ENCODE results near the gene TEP1. TPM values are rescaled to one million over a fixed set of nuclear protein-coding genes. Genes with fewer than 3 reads are reported as not detected.
A peak's percentile ranks its signal among the peaks of the same experiment; 100 is the strongest.

Gene TEP1
- total RNA-seq, 1 experiment from 2014 or later, result 17.1 TPM

- Histone ChIP-seq H3K4me3 (ENCODE audit: low read depth in 2 of 2, low read length in 2 of 2) (no peak overlapping the region), H3K27ac (ENCODE audit: low read length) (no peak overlapping the region), H3K9me3 (ENCODE audit: control insufficient read depth, insufficient read depth, low read depth, low read length) (no peaks in the 10 kb centered on the region), H3K4me1 (ENCODE audit: control insufficient read depth, insufficient read depth, low read length) (peaks cover 4% of the 10 kb centered on the region), H3K36me3 (ENCODE audit: control insufficient read depth, insufficient read depth, low read length) (no peaks in the 10 kb centered on the region; the same call in 1 of the 2 replicates), H3K27me3 (ENCODE audit: control insufficient read depth, insufficient read depth, low read length) (no peaks in the 10 kb centered on the region)
- ATAC-seq, result no peak
- TF ChIP-seq POLR2AphosphoS5 (IDR thresholded peaks at IDR 0.05; ENCODE audit: low read depth, low read length), result no peak
- no peak for TF ChIP-seq TCF7L2 (IDR thresholded peaks at IDR 0.05; ENCODE audit: low read depth, low read length)
- TF ChIP-seq SIN3A (IDR thresholded peaks at IDR 0.05; ENCODE audit: borderline replicate concordance, insufficient read depth, low read depth, low read length), result no peak
- TF ChIP-seq, protein P1, sequence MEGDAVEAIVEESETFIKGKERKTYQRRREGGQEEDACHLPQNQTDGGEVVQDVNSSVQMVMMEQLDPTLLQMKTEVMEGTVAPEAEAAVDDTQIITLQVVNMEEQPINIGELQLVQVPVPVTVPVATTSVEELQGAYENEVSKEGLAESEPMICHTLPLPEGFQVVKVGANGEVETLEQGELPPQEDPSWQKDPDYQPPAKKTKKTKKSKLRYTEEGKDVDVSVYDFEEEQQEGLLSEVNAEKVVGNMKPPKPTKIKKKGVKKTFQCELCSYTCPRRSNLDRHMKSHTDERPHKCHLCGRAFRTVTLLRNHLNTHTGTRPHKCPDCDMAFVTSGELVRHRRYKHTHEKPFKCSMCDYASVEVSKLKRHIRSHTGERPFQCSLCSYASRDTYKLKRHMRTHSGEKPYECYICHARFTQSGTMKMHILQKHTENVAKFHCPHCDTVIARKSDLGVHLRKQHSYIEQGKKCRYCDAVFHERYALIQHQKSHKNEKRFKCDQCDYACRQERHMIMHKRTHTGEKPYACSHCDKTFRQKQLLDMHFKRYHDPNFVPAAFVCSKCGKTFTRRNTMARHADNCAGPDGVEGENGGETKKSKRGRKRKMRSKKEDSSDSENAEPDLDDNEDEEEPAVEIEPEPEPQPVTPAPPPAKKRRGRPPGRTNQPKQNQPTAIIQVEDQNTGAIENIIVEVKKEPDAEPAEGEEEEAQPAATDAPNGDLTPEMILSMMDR (IDR thresholded peaks at IDR 0.05), result no peak
- no peak for TF ChIP-seq REST (IDR thresholded peaks at IDR 0.05; ENCODE audit: insufficient read depth in 1 of 2, low read depth in 2 of 2, low read length in 1 of 2)
- ChIA-PET POLR2A (no interaction called here), CTCF (no interaction called here)
- BruUV-seq (replicated peaks), result no TSS peak
- in situ Hi-C loops (cut with HindIII; ENCODE audit: low pct_unique_long_range_greater_than_20kb, low sequenced_read_pairs), result no loop called here
- DNase-seq (ENCODE audit: low read depth, low spot score), result no peak
- intact Hi-C loops (cut with micrococcal nuclease; ENCODE audit: unreplicated experiment), result no loop called here
These were observed 4.2 kb upstream of the TEP1 start for GRCh38 chr14:20417250-20418186.

DNA sequence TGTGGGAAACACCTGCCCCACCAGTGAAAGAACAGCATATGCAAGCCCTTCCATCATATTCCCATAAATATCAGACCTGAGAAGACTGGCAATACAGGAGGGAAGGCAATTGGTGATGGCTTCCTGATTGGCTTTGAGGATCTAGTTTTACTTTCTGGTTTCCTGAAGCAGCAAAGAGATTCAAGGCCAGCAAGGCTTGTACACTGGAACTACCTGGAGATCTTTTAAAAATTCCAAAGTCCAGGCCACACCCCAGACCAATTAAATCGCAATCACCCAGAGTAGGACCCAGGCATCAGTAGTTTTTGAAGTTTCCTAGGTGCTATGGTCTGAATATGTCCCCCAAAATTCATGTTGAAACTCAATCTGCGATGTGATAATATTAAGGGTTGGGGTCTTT is 2.9 kb upstream of the TEP1 start:
- no peak overlapping the region for H3K4me3 ChIP-seq (ENCODE audit: low read depth in 2 of 2, low read length in 2 of 2)
- H3K9me3 ChIP-seq (ENCODE audit: control insufficient read depth, insufficient read depth, low read depth, low read length), result no peaks in the 10 kb centered on the region
- TF ChIP-seq POLR2AphosphoS5 (IDR thresholded peaks at IDR 0.05; ENCODE audit: low read depth, low read length), result no peak
- TF ChIP-seq, protein P1 (IDR thresholded peaks at IDR 0.05), result 0 out of 2 replicates have a peak, but pooled peaks have one; percentile 2
- no peaks in the 10 kb centered on the region for H3K27me3 ChIP-seq (ENCODE audit: control insufficient read depth, insufficient read depth, low read length)
- in situ Hi-C loops (cut with HindIII; ENCODE audit: low pct_unique_long_range_greater_than_20kb, low sequenced_read_pairs) (no loop called here), intact Hi-C loops (cut with micrococcal nuclease; ENCODE audit: unreplicated experiment) (no loop called here)
- peaks cover 9% of the 10 kb centered on the region for H3K4me1 ChIP-seq (ENCODE audit: control insufficient read depth, insufficient read depth, low read length)
- POLR2A ChIA-PET, result no interaction called here
- DNase-seq (ENCODE audit: low read depth, low spot score) (no peak), ATAC-seq (no peak)
- no peak overlapping the region for H3K27ac ChIP-seq (ENCODE audit: low read length)
- no peaks in the 10 kb centered on the region; the same call in 1 of the 2 replicates for H3K36me3 ChIP-seq (ENCODE audit: control insufficient read depth, insufficient read depth, low read length)
- BruUV-seq (replicated peaks), result no TSS peak
- CTCF ChIA-PET, result interaction anchor here (1.2 kb wide), 1 partner anchor 17 kb away, joined by 3 read pairs; no protein-coding TSS in a partner anchor
